ENCODE results near the gene LRRC38. TPM values are rescaled to one million over a fixed set of nuclear protein-coding genes. Genes with fewer than 3 reads are reported as not detected.

Gene LRRC38
- total and polyA plus RNA-seq, 8 donors: 0.30 to 0.37 TPM; not detected in 6

DNA sequence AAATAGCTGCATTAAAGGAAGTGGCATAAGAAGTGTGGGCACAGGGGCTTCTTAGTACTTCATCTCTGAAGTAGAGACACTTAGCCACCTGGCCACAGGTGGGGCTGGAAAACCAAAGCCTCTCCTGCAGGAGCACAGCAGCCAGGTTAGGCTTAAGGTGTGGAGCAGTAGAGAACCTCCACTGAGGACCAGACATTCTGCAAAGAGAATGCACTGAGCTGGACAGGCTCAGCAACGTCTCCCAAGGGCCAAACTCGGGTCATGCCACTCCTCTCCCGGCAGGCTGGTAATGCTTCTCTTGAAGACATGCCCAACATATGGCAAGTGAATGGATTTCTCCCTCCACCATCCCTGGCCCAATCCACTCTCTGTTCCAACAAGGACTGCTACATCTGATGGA, 33.0 kb upstream of the LRRC38 start:
- Histone ChIP-seq H3K9me3 (no peaks in the 10 kb centered on the region), H3K4me3 (no peak overlapping the region), H3K27ac (no peak overlapping the region), H3K4me1 (peaks cover 0 to 17% (median 3%) of the 10 kb centered on the region in 4 donors), H3K27me3 (peaks cover 0 to 3% (median 0%) of the 10 kb centered on the region in 3 donors), H3K36me3 (no peaks in the 10 kb centered on the region)
- TF ChIP-seq, protein P1, sequence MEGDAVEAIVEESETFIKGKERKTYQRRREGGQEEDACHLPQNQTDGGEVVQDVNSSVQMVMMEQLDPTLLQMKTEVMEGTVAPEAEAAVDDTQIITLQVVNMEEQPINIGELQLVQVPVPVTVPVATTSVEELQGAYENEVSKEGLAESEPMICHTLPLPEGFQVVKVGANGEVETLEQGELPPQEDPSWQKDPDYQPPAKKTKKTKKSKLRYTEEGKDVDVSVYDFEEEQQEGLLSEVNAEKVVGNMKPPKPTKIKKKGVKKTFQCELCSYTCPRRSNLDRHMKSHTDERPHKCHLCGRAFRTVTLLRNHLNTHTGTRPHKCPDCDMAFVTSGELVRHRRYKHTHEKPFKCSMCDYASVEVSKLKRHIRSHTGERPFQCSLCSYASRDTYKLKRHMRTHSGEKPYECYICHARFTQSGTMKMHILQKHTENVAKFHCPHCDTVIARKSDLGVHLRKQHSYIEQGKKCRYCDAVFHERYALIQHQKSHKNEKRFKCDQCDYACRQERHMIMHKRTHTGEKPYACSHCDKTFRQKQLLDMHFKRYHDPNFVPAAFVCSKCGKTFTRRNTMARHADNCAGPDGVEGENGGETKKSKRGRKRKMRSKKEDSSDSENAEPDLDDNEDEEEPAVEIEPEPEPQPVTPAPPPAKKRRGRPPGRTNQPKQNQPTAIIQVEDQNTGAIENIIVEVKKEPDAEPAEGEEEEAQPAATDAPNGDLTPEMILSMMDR (IDR thresholded peaks at IDR 0.05): no peak
- TF ChIP-seq POLR2AphosphoS5 (IDR thresholded peaks at IDR 0.05) (no peak), EP300 (IDR thresholded peaks at IDR 0.05) (no peak), POLR2A (IDR thresholded peaks at IDR 0.05) (no peak)
- no peak for DNase-seq
- intact Hi-C loops (cut with DNase I; ENCODE audit: low total_unique reads): no loop called here
- WGBS, 5 donors: 39 to 72% (median 63%) methylated on average over 3 of the region's 3 CpGs

DNA sequence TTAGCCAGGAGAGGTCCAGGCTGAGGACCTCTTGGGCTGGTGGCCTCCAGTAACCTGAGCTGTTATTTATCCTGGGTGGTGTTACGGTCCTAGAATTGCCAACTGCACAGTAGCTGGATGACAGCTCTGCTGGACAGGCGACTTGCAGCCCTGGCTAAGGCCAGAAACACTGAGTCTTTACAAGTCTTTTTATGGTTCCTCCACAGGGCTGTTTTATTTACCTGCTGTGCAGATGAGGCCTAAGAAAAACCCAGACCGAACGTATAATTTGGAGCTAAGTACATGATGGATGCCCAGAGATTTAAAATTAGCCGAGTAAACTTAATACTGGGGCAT, 30.4 kb upstream of the LRRC38 start:
- Histone ChIP-seq H3K9me3 (no peaks in the 10 kb centered on the region), H3K27me3 (peaks cover 0 to 5% (median 0%) of the 10 kb centered on the region in 3 donors), H3K36me3 (no peaks in the 10 kb centered on the region), H3K27ac (peak overlapping the region in 2 of 5 donors; percentile 8 to 83), H3K4me1 (peaks cover 0 to 20% (median 7%) of the 10 kb centered on the region in 4 donors), H3K4me3 (no peak overlapping the region)
- WGBS, 5 donors: 48 to 68% (median 64%) methylated on average over 5 of the region's 5 CpGs
- TF ChIP-seq POLR2A (IDR thresholded peaks at IDR 0.05) (no peak), EP300 (IDR thresholded peaks at IDR 0.05) (no peak), POLR2AphosphoS5 (IDR thresholded peaks at IDR 0.05) (no peak)
- TF ChIP-seq, protein P1 (IDR thresholded peaks at IDR 0.05): no peak
- DNase-seq: no peak
- intact Hi-C loops (cut with DNase I; ENCODE audit: low total_unique reads): no loop called here

DNA sequence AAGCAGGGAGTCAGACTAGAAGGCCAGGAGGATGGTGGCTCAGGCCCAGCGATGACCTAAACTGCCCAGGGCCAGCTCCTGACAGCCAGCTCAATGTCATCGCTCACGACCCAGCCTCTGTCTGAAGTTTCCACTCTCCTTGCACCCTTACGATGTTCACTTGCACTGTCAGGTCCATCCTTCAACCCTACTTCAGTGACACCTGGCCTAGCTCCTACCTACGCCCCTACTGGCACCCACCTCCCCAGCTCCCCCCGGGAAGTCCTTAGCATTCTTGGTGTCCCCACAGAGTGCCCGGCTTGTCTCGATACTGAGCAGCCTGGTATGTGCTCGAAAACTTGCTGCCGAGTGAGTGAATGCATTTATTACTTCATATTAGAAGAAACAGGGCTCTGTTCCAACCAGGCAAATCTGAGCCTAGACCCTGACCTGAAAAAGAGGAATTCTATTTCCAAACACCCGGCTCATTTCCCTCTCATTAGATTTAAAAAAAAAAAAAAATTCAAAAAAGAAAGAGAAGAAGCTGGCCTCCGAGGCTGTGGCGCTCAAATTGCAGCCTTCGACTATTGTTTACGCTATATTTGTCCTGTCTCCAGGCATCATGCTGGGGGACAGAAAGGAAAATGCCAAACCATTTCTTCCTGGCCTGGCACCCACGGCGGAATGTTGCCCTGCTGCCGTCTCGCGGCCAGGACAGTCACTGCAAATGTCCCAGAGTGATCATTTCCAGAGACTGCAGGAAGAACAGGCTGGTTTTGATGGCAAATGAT, 29.8 kb upstream of the LRRC38 start:
- Histone ChIP-seq H3K27me3 (peaks cover 0 to 5% (median 0%) of the 10 kb centered on the region in 3 donors), H3K9me3 (no peaks in the 10 kb centered on the region), H3K4me3 (no peak overlapping the region), H3K4me1 (peaks cover 0 to 20% (median 7%) of the 10 kb centered on the region in 4 donors), H3K36me3 (no peaks in the 10 kb centered on the region), H3K27ac (peak overlapping the region in 4 of 5 donors; percentile 0 to 83 (median 41))
- DNase-seq: peak; percentile 27 to 74
- intact Hi-C loops (cut with DNase I; ENCODE audit: low total_unique reads): no loop called here
- peak in 2 of 3 donors; percentile 36 to 67 for TF ChIP-seq POLR2AphosphoS5 (IDR thresholded peaks at IDR 0.05)
- TF ChIP-seq, protein P1 (IDR thresholded peaks at IDR 0.05): peak in 4 of 7 experiments; percentile 21 to 37 (median 30)
- no peak for TF ChIP-seq POLR2A (IDR thresholded peaks at IDR 0.05)
- peak; percentile 79 for TF ChIP-seq EP300 (IDR thresholded peaks at IDR 0.05)
- WGBS, 5 donors: 41 to 56% (median 51%) methylated on average over 20 of the region's 20 CpGs

DNA sequence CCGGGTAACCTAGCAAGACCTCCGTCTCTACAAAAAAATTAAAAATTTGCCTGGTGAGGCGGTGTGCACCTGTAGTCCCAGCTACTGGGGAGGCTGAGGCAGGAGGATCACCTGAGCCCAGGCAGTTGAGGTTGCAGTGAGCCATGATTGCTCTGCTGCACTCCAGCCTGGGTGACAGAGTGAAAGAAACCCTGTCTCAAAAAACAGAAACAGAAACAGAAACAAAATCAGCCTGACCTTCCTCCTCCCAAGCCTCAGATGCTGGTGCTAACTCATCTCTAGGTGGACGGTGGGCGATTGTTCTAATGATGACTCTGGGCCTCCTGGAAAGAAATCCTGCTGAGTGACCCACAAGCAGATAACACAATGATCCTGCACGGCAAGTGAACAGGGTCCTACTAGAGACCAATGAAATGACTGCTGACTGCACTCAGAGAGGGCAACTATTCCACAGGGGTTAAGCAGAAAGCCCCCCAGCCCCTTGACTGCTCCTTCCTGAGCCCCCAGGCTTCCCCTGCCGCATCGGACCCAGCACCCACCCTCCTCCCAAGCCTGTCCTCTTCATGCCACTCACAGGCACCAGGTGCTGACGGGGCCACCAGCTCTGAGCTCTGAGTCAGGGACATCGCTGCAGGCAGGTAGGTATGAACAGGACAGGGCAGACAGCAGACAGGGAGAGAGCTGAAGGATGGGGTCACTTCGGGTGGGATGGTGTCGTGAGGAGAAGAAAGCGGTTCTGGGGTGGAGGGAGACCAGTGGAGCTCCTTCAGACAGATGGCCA, 27.8 kb upstream of the LRRC38 start:
- peaks cover 0 to 9% (median 0%) of the 10 kb centered on the region in 3 donors for H3K27me3 ChIP-seq
- DNase-seq: no peak
- peaks cover 0 to 20% (median 7%) of the 10 kb centered on the region in 4 donors for H3K4me1 ChIP-seq

More for the DNA sequence above, 27.8 kb upstream of the LRRC38 start:
- Histone ChIP-seq H3K9me3 (no peaks in the 10 kb centered on the region), H3K4me3 (no peak overlapping the region), H3K27ac (peak overlapping the region in 2 of 5 donors; percentile 61 to 83), H3K36me3 (no peaks in the 10 kb centered on the region)
- no peak for TF ChIP-seq POLR2AphosphoS5 (IDR thresholded peaks at IDR 0.05)
- TF ChIP-seq, protein P1 (IDR thresholded peaks at IDR 0.05): no peak
- TF ChIP-seq POLR2A (IDR thresholded peaks at IDR 0.05): no peak
- no peak for TF ChIP-seq EP300 (IDR thresholded peaks at IDR 0.05)
- intact Hi-C loops (cut with DNase I; ENCODE audit: low total_unique reads): no loop called here
- 82 to 87% (median 84%) methylated on average over 13 of the region's 13 CpGs for WGBS, 5 donors
